ENCODE measurements around the gene LPAR3.

Gene LPAR3

GRCh38 chr1:84835169-84835568, 57.8 kb downstream of the LPAR3 start:
- Histone ChIP-seq H3K9me3 (ENCODE audit: insufficient read depth, low read length) (no peaks in the 10 kb centered on the region), H3K27me3 (ENCODE audit: low read length) (no peaks in the 10 kb centered on the region), H3K9ac (ENCODE audit: low read length) (no peak overlapping the region), H3K9me2 (replicated peaks; ENCODE audit: insufficient read depth, low read length) (no peaks in the 10 kb centered on the region), H3K79me2 (ENCODE audit: insufficient read depth, low read length) (no peaks in the 10 kb centered on the region), H2AFZ (ENCODE audit: low read depth, low read length, severe bottlenecking) (no peak overlapping the region), H3K4me2 (ENCODE audit: low read depth, low read length, poor library complexity, severe bottlenecking) (no peak overlapping the region), H3K27ac (ENCODE audit: low read depth, low read length) (no peak overlapping the region), H4K20me1 (ENCODE audit: low read depth, low read length) (no peaks in the 10 kb centered on the region), H3K4me3 (ENCODE audit: insufficient read depth, low read length, poor library complexity, severe bottlenecking) (no peak overlapping the region), H3K36me3 (ENCODE audit: low read length) (no peaks in the 10 kb centered on the region), H3F3A (ENCODE audit: insufficient read depth) (no peaks in the 10 kb centered on the region)
- TF ChIP-seq, protein P1, sequence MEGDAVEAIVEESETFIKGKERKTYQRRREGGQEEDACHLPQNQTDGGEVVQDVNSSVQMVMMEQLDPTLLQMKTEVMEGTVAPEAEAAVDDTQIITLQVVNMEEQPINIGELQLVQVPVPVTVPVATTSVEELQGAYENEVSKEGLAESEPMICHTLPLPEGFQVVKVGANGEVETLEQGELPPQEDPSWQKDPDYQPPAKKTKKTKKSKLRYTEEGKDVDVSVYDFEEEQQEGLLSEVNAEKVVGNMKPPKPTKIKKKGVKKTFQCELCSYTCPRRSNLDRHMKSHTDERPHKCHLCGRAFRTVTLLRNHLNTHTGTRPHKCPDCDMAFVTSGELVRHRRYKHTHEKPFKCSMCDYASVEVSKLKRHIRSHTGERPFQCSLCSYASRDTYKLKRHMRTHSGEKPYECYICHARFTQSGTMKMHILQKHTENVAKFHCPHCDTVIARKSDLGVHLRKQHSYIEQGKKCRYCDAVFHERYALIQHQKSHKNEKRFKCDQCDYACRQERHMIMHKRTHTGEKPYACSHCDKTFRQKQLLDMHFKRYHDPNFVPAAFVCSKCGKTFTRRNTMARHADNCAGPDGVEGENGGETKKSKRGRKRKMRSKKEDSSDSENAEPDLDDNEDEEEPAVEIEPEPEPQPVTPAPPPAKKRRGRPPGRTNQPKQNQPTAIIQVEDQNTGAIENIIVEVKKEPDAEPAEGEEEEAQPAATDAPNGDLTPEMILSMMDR (IDR thresholded peaks at IDR 0.05; ENCODE audit: insufficient read depth, low read length, poor library complexity, severe bottlenecking), result no peak
- no peak for TF ChIP-seq EZH2phosphoT487 (conservative IDR thresholded peaks at IDR 0.05; ENCODE audit: low read length)

DNA sequence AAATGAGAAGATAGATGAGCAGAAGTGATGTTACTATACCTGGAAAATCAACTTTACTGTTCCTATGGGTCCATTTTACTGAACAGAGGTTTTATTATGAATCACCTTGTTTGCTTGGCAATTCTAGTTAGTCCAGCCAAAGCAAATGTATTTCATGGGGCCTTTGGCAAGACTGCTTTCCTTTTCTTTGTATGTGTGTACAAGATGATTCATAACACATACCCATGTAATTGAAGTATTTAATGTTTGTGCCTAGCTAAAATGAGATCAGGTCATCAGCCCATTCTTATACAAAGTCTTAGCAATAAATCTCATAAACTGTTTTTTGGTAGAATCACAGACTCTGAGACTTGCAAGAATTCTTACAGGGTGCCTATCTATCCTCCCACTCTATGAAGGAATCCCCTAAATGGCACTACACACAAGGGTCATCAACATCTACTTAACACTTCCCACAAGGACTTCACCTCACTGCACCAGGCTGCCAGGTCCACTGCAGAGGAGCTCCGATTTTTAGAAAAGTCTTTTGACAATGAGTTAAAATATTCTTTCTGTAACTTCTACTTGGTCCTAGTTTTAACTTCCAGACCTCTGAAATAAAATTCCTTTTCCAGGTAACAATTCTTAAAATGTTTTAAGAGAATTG, 58.5 kb downstream of the LPAR3 start:
- Histone ChIP-seq H3K9me3 (ENCODE audit: insufficient read depth, low read length) (no peaks in the 10 kb centered on the region), H3K36me3 (ENCODE audit: low read length) (no peaks in the 10 kb centered on the region), H3K27ac (ENCODE audit: low read depth, low read length) (no peak overlapping the region), H3K79me2 (ENCODE audit: insufficient read depth, low read length) (no peaks in the 10 kb centered on the region), H3K9ac (ENCODE audit: low read length) (no peak overlapping the region), H3K4me3 (ENCODE audit: insufficient read depth, low read length, poor library complexity, severe bottlenecking) (no peak overlapping the region), H3K9me2 (replicated peaks; ENCODE audit: insufficient read depth, low read length) (no peaks in the 10 kb centered on the region), H3K4me2 (ENCODE audit: low read depth, low read length, poor library complexity, severe bottlenecking) (no peak overlapping the region), H2AFZ (ENCODE audit: low read depth, low read length, severe bottlenecking) (no peak overlapping the region), H3F3A (ENCODE audit: insufficient read depth) (no peaks in the 10 kb centered on the region), H3K27me3 (ENCODE audit: low read length) (no peaks in the 10 kb centered on the region), H4K20me1 (ENCODE audit: low read depth, low read length) (no peaks in the 10 kb centered on the region)
- TF ChIP-seq, protein P1 (IDR thresholded peaks at IDR 0.05; ENCODE audit: insufficient read depth, low read length, poor library complexity, severe bottlenecking), result no peak
- TF ChIP-seq EZH2phosphoT487 (conservative IDR thresholded peaks at IDR 0.05; ENCODE audit: low read length), result no peak

GRCh38 chr1:84833194-84833593, 59.8 kb downstream of the LPAR3 start:
- Histone ChIP-seq H3K27ac (ENCODE audit: low read depth, low read length) (no peak overlapping the region), H3K4me2 (ENCODE audit: low read depth, low read length, poor library complexity, severe bottlenecking) (no peak overlapping the region)

More at GRCh38 chr1:84833194-84833593, 59.8 kb downstream of the LPAR3 start:
- Histone ChIP-seq H3K9me3 (ENCODE audit: insufficient read depth, low read length) (no peaks in the 10 kb centered on the region), H3K9me2 (replicated peaks; ENCODE audit: insufficient read depth, low read length) (no peaks in the 10 kb centered on the region), H2AFZ (ENCODE audit: low read depth, low read length, severe bottlenecking) (no peak overlapping the region), H4K20me1 (ENCODE audit: low read depth, low read length) (no peaks in the 10 kb centered on the region), H3K27me3 (ENCODE audit: low read length) (no peaks in the 10 kb centered on the region), H3K79me2 (ENCODE audit: insufficient read depth, low read length) (no peaks in the 10 kb centered on the region), H3K4me3 (ENCODE audit: insufficient read depth, low read length, poor library complexity, severe bottlenecking) (no peak overlapping the region), H3K36me3 (ENCODE audit: low read length) (no peaks in the 10 kb centered on the region), H3F3A (ENCODE audit: insufficient read depth) (no peaks in the 10 kb centered on the region), H3K9ac (ENCODE audit: low read length) (no peak overlapping the region)
- no peak for TF ChIP-seq EZH2phosphoT487 (conservative IDR thresholded peaks at IDR 0.05; ENCODE audit: low read length)
- TF ChIP-seq, protein P1 (IDR thresholded peaks at IDR 0.05; ENCODE audit: insufficient read depth, low read length, poor library complexity, severe bottlenecking), result no peak

Measured in SU-DHL-6 (cell line).